ENCODE results near the gene MTMR12.
"Not testable (repeated sequence)": the region's sequence is repeated elsewhere in the genome, so short reads cannot be mapped to it uniquely, and the experiment has no call there.

Gene MTMR12

DNA sequence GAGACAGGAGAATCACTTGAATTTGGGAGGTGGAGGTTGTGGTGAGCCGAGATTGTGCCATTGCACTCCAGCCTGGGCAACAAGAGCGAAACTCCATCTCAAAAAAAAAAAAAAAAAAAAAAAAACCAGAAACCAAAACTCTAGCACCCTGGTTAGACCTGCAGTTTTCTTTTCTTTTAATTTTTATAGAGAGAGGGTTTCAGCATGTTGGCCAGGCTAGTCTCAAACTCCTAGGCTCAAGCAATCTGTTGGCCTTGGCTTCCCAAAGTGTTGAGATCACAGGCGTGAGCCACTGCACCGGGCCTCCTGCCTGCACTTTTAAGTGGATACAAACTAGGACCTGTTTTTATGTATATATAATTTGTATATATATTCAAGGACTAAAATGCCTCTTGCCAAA lies 12.9 kb upstream of the MTMR12 start:
- Histone ChIP-seq H3K4me3 (ENCODE audit: low read depth in 1 of 5, low read length in 5 of 5) (no peak overlapping the region), H3K9me3 (ENCODE audit: control insufficient read depth in 5 of 5, low read length in 5 of 5) (peaks cover 0 to 6% (median 0%) of the 10 kb centered on the region in 5 donors), H3K36me3 (ENCODE audit: control insufficient read depth in 5 of 5, insufficient read depth in 5 of 5, low read length in 5 of 5) (no peaks in the 10 kb centered on the region), H3K9ac (ENCODE audit: low read length in 5 of 5) (no peak overlapping the region), H3K4me1 (ENCODE audit: control insufficient read depth in 5 of 5, insufficient read depth in 5 of 5, low read length in 5 of 5) (peaks cover 0 to 14% (median 0%) of the 10 kb centered on the region in 5 donors), H3K27me3 (ENCODE audit: control insufficient read depth in 5 of 5, insufficient read depth in 4 of 5, low read length in 5 of 5) (no peaks in the 10 kb centered on the region), H3K27ac (ENCODE audit: low read depth, low read length) (no peak overlapping the region)

DNA sequence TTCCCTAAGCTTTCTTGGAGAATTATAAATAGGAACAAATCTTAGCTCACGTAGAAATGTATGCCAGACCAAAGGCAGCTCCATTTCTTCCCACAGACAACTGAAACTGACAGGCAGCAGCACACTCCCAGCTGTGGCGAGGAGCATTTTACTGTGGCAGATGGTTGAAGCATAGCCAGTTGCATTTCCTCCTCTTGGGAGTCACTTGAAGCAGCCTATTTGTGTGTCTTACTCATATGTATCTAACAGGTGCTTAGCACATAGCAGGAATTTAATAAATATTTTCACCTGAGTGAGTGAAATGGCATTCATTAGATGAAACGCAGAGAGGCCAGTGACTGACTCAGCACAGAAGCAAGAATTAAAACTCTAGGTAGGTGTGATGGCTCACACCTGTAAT lies 12.3 kb upstream of the MTMR12 start:
- no peaks in the 10 kb centered on the region for H3K36me3 ChIP-seq (ENCODE audit: control insufficient read depth in 5 of 5, insufficient read depth in 5 of 5, low read length in 5 of 5)
- peaks cover 0 to 10% (median 0%) of the 10 kb centered on the region in 5 donors for H3K4me1 ChIP-seq (ENCODE audit: control insufficient read depth in 5 of 5, insufficient read depth in 5 of 5, low read length in 5 of 5)
- H3K9me3 ChIP-seq (ENCODE audit: control insufficient read depth in 5 of 5, low read length in 5 of 5): peaks cover 0 to 6% (median 0%) of the 10 kb centered on the region in 5 donors
- H3K4me3 ChIP-seq (ENCODE audit: low read depth in 1 of 5, low read length in 5 of 5): no peak overlapping the region
- H3K9ac ChIP-seq (ENCODE audit: low read length in 5 of 5): peak overlapping the region in 1 of 5 donors; percentile 30
- no peaks in the 10 kb centered on the region for H3K27me3 ChIP-seq (ENCODE audit: control insufficient read depth in 5 of 5, insufficient read depth in 4 of 5, low read length in 5 of 5)
- no peak overlapping the region for H3K27ac ChIP-seq (ENCODE audit: low read depth, low read length)

DNA sequence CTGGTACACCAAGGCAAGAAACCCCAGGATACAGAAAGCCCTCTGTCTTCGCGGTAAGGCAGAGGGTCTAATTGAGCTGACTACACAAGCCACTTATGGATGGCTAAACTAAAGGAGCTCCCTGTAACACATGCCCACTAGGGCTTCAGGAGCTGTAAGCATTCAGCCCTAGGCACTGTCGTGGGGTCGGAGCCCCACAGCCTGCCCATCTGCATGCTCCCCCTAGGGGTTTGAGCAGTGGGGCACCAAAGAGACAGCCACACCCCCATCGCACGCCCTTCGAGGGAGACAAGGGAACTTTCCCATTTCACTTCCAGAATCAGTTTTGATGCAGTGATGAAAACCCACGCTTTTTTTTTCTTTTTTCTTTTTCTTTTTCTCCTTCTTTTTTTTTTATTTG lies 11.0 kb upstream of the MTMR12 start:
- no peak overlapping the region for H3K27ac ChIP-seq (ENCODE audit: low read depth, low read length)
- peaks cover 0 to 6% (median 0%) of the 10 kb centered on the region in 5 donors for H3K9me3 ChIP-seq (ENCODE audit: control insufficient read depth in 5 of 5, low read length in 5 of 5)
- H3K36me3 ChIP-seq (ENCODE audit: control insufficient read depth in 5 of 5, insufficient read depth in 5 of 5, low read length in 5 of 5): no peaks in the 10 kb centered on the region
- no peaks in the 10 kb centered on the region for H3K27me3 ChIP-seq (ENCODE audit: control insufficient read depth in 5 of 5, insufficient read depth in 4 of 5, low read length in 5 of 5)
- no peaks in the 10 kb centered on the region for H3K4me1 ChIP-seq (ENCODE audit: control insufficient read depth in 5 of 5, insufficient read depth in 5 of 5, low read length in 5 of 5)
- H3K4me3 ChIP-seq (ENCODE audit: low read depth in 1 of 5, low read length in 5 of 5): no peak overlapping the region
- no peak overlapping the region for H3K9ac ChIP-seq (ENCODE audit: low read length in 5 of 5)

DNA sequence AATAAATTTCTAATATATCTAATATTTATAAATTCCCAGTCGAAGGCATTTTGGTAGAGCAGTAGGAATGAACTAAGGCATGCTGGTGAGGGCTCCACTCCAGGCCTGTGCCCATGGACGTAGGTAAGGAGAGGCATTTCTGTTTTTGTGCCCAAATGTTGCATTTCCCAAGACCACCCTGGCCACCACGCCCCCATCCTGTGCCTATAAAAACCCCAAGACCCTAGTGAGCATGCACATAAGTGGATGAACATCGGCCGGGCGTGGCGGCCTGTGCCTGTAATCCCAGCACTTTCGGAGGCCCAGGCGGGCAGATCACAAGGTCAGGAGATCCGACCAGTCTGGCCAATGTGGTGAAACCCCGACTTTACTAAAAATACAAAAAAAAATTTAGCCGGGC lies 10.1 kb upstream of the MTMR12 start:
- Histone ChIP-seq H3K4me3 (ENCODE audit: low read depth in 1 of 5, low read length in 5 of 5) (no peak overlapping the region), H3K9ac (ENCODE audit: low read length in 5 of 5) (no peak overlapping the region), H3K27ac (ENCODE audit: low read depth, low read length) (no peak overlapping the region), H3K27me3 (ENCODE audit: control insufficient read depth in 5 of 5, insufficient read depth in 4 of 5, low read length in 5 of 5) (no peaks in the 10 kb centered on the region), H3K4me1 (ENCODE audit: control insufficient read depth in 5 of 5, insufficient read depth in 5 of 5, low read length in 5 of 5) (no peaks in the 10 kb centered on the region), H3K9me3 (ENCODE audit: control insufficient read depth in 5 of 5, low read length in 5 of 5) (peaks cover 0 to 6% (median 0%) of the 10 kb centered on the region in 5 donors), H3K36me3 (ENCODE audit: control insufficient read depth in 5 of 5, insufficient read depth in 5 of 5, low read length in 5 of 5) (no peaks in the 10 kb centered on the region)

DNA sequence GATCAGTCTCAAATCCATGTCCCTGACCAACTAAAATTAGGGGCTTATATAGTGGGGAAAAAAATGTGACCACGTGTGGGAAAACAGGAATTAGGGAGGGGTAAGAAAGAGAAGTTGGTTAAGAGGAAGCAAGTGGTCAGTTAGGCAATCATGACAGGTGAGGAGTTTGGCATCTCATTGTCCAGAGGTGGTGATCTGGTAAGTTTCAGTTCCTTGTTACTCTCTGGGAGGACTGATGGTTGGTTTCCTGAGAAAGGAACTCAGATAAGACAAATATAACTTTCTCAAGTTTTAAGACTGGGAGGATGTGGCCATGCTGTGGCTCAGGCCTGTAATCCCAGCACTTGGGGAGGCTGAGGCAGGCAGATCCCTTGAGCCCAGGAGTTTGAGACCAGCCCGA lies 9.0 kb upstream of the MTMR12 start:
- H3K4me3 ChIP-seq (ENCODE audit: low read depth in 1 of 5, low read length in 5 of 5); H3K9me3 ChIP-seq (ENCODE audit: control insufficient read depth in 5 of 5, low read length in 5 of 5); H3K9ac ChIP-seq (ENCODE audit: low read length in 5 of 5); H3K27ac ChIP-seq (ENCODE audit: low read depth, low read length); H3K27me3 ChIP-seq (ENCODE audit: control insufficient read depth in 5 of 5, insufficient read depth in 4 of 5, low read length in 5 of 5); H3K36me3 ChIP-seq (ENCODE audit: control insufficient read depth in 5 of 5, insufficient read depth in 5 of 5, low read length in 5 of 5); H3K4me1 ChIP-seq (ENCODE audit: control insufficient read depth in 5 of 5, insufficient read depth in 5 of 5, low read length in 5 of 5): not testable (repeated sequence)

DNA sequence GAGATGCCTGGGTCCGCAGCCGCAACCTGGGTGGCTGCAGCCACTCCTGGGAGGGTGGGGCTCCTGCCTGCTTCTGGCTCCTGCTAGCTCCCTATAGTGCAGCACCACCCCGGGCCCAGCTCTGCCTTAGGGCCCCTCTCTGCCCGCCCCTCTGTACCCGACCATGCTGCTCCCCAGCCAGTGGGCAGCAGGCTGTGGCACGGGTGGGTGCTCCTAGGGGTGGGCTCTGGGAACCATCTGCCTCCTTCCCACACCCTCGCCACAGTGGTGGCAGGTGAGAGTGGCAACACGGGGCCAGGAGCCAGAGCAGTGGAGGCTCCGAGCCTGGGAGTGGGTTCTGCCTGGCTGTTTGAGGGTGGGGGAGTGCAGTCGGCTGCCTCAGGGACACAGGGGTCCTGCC lies 7.8 kb upstream of the MTMR12 start:
- H3K9me3 ChIP-seq (ENCODE audit: control insufficient read depth in 5 of 5, low read length in 5 of 5): peaks cover 0 to 6% (median 0%) of the 10 kb centered on the region in 5 donors
- H3K4me3 ChIP-seq (ENCODE audit: low read depth in 1 of 5, low read length in 5 of 5): no peak overlapping the region
- H3K27ac ChIP-seq (ENCODE audit: low read depth, low read length): no peak overlapping the region
- no peaks in the 10 kb centered on the region for H3K27me3 ChIP-seq (ENCODE audit: control insufficient read depth in 5 of 5, insufficient read depth in 4 of 5, low read length in 5 of 5)
- no peak overlapping the region for H3K9ac ChIP-seq (ENCODE audit: low read length in 5 of 5)
- H3K36me3 ChIP-seq (ENCODE audit: control insufficient read depth in 5 of 5, insufficient read depth in 5 of 5, low read length in 5 of 5): no peaks in the 10 kb centered on the region
- peaks cover 0 to 3% (median 0%) of the 10 kb centered on the region in 5 donors for H3K4me1 ChIP-seq (ENCODE audit: control insufficient read depth in 5 of 5, insufficient read depth in 5 of 5, low read length in 5 of 5)

DNA sequence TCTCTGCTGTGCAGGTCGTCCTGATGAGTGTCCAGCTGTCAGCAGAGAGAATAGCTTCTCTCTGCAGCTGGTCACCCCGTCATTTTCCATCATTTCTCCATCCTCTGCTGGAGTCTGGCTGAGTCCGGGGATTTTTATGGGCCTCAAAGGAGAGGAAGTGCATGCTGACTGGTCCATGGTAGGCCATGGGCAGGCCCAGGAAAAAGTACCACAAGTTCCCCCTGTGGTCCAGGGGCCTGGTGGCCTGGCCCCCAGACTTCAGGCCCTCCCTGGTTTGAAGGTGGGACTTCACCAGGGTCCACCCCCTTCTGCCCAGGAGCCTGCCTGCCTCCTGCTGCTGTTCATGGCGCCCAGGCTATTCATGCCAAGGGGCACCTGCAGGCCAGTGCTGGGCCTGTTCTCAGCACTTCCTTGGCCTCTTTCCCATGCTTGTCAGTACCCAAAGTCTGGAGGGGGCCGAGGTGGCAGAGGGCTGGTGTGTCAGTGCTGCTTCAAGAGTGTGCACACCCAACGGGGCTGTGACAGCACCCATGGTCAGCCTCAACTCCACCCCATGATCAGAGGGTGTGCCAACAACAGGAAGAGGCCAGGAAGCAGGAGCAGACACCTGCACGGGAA lies 7.3 kb upstream of the MTMR12 start:
- Histone ChIP-seq H3K36me3 (ENCODE audit: control insufficient read depth in 5 of 5, insufficient read depth in 5 of 5, low read length in 5 of 5) (no peaks in the 10 kb centered on the region), H3K9me3 (ENCODE audit: control insufficient read depth in 5 of 5, low read length in 5 of 5) (peaks cover 0 to 6% (median 0%) of the 10 kb centered on the region in 5 donors), H3K27ac (ENCODE audit: low read depth, low read length) (no peak overlapping the region), H3K4me3 (ENCODE audit: low read depth in 1 of 5, low read length in 5 of 5) (no peak overlapping the region), H3K9ac (ENCODE audit: low read length in 5 of 5) (no peak overlapping the region), H3K4me1 (ENCODE audit: control insufficient read depth in 5 of 5, insufficient read depth in 5 of 5, low read length in 5 of 5) (peaks cover 0 to 3% (median 0%) of the 10 kb centered on the region in 5 donors), H3K27me3 (ENCODE audit: control insufficient read depth in 5 of 5, insufficient read depth in 4 of 5, low read length in 5 of 5) (no peaks in the 10 kb centered on the region)

DNA sequence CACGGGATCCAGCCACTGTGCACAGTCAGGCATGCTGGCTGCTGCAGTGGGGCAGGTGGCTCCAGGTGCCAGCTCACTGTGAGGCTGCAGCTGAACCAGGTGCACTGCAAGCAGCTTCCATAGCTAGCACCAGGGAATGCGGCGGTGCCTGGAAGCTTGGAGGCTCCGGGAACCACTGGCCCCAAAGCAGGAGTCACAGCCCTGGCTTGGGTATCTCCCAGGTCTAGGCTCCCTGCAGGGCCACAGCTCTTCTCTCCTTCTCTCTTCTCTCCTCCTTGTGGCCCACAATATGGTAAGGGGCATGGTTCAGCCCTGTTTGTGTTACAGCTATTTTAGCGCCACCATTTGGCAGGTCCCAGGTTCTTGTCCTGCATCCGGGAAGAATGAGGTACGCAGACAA lies 6.7 kb upstream of the MTMR12 start:
- H3K4me3 ChIP-seq (ENCODE audit: low read depth in 1 of 5, low read length in 5 of 5): no peak overlapping the region
- H3K27me3 ChIP-seq (ENCODE audit: control insufficient read depth in 5 of 5, insufficient read depth in 4 of 5, low read length in 5 of 5): no peaks in the 10 kb centered on the region
- H3K9me3 ChIP-seq (ENCODE audit: control insufficient read depth in 5 of 5, low read length in 5 of 5): peaks cover 0 to 6% (median 0%) of the 10 kb centered on the region in 5 donors
- no peak overlapping the region for H3K27ac ChIP-seq (ENCODE audit: low read depth, low read length)
- H3K4me1 ChIP-seq (ENCODE audit: control insufficient read depth in 5 of 5, insufficient read depth in 5 of 5, low read length in 5 of 5): peaks cover 0 to 3% (median 0%) of the 10 kb centered on the region in 5 donors
- no peak overlapping the region for H3K9ac ChIP-seq (ENCODE audit: low read length in 5 of 5)
- H3K36me3 ChIP-seq (ENCODE audit: control insufficient read depth in 5 of 5, insufficient read depth in 5 of 5, low read length in 5 of 5): no peaks in the 10 kb centered on the region

DNA sequence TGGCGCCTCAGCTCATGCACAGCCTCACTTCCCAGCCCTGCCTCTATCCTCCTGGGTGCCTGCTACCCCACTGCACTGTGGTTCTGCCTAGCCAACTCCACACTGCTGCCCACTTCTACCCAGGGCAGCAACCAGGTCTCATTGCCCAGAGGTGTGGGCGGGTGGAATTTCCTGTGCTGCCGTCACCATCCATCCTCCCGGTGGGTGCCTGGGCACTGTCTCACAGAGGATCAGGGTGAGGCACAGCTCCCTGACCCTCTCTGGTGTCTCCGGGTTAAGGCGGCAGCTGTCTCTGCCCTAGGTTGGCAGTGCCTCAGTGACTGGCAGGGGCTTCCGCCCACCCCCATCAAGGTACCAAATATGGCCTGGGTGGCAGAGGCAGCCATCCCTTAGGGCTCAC lies 4.3 kb upstream of the MTMR12 start:
- H3K27me3 ChIP-seq (ENCODE audit: control insufficient read depth in 5 of 5, insufficient read depth in 4 of 5, low read length in 5 of 5): no peaks in the 10 kb centered on the region
- no peaks in the 10 kb centered on the region for H3K36me3 ChIP-seq (ENCODE audit: control insufficient read depth in 5 of 5, insufficient read depth in 5 of 5, low read length in 5 of 5)
- no peak overlapping the region for H3K4me3 ChIP-seq (ENCODE audit: low read depth in 1 of 5, low read length in 5 of 5)

DNA sequence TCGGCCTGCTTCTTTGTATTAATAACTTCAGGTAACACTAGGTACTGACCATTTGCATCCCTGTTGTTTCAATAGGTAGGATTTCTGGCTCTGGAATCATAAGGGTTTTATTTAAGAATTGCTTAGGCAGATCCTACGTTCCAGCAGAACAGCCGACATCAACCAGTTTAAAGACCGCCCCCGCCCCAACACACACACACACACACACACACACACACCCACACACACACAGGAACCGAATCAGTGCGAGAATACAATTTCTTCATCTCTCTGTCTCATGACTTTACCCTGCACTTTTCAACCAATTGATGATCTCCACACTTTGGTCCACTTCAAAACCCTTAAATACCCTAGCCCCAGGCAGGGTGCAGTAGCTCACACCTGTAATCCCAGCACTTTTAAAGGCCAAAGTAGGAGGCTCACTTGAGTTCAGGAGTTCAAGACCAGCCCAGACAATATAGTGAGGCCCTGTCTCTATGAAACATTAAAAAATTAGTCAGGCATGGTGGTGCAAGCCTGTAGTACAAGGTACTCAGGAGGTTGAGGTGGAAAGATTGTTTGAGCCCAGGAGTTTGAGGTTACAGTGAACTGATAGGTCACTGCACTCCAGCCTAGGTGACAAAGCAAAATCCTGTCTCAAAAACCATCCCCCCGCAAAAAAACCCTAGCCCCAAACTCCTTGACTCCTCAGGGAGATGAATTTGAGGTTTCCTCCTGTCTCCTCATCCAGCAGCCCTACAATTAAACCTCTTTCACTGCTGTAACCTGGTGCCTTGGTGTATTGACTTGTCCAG lies 2.7 kb upstream of the MTMR12 start:
- Histone ChIP-seq H3K4me1 (ENCODE audit: control insufficient read depth in 5 of 5, insufficient read depth in 5 of 5, low read length in 5 of 5) (peaks cover 6 to 28% (median 12%) of the 10 kb centered on the region in 5 donors), H3K4me3 (ENCODE audit: low read depth in 1 of 5, low read length in 5 of 5) (no peak overlapping the region), H3K9ac (ENCODE audit: low read length in 5 of 5) (no peak overlapping the region), H3K9me3 (ENCODE audit: control insufficient read depth in 5 of 5, low read length in 5 of 5) (no peaks in the 10 kb centered on the region), H3K27me3 (ENCODE audit: control insufficient read depth in 5 of 5, insufficient read depth in 4 of 5, low read length in 5 of 5) (no peaks in the 10 kb centered on the region), H3K27ac (ENCODE audit: low read depth, low read length) (no peak overlapping the region), H3K36me3 (ENCODE audit: control insufficient read depth in 5 of 5, insufficient read depth in 5 of 5, low read length in 5 of 5) (no peaks in the 10 kb centered on the region)

More for the DNA sequence above, 4.3 kb upstream of the MTMR12 start:
- Histone ChIP-seq H3K27ac (ENCODE audit: low read depth, low read length) (no peak overlapping the region), H3K9ac (ENCODE audit: low read length in 5 of 5) (no peak overlapping the region), H3K9me3 (ENCODE audit: control insufficient read depth in 5 of 5, low read length in 5 of 5) (peaks cover 0 to 6% (median 0%) of the 10 kb centered on the region in 5 donors), H3K4me1 (ENCODE audit: control insufficient read depth in 5 of 5, insufficient read depth in 5 of 5, low read length in 5 of 5) (peaks cover 0 to 12% (median 1%) of the 10 kb centered on the region in 5 donors)

Measured in subcutaneous abdominal adipose tissue (tissue), 5 donors.